A549 treated with Hydrocortisone at 1 μM for 4 hours (cell line): Measurements from ENCODE around the gene CALM1. TPM values are rescaled to one million over a fixed set of nuclear protein-coding genes. Genes with fewer than 3 reads are reported as not detected.

Experiments
- total RNA-seq: library from RNA; stranded (reverse); fragments of 200-300 nt; extraction: Qiagen RNA extraction; gene quantifications from 5 replicates; pipeline ENCODE4 v1.2.3, GENCODE V29; 2022

The CALM1 gene
- 280 to 369 TPM (median 355 TPM) in 5 replicates for total RNA-seq

DNA sequence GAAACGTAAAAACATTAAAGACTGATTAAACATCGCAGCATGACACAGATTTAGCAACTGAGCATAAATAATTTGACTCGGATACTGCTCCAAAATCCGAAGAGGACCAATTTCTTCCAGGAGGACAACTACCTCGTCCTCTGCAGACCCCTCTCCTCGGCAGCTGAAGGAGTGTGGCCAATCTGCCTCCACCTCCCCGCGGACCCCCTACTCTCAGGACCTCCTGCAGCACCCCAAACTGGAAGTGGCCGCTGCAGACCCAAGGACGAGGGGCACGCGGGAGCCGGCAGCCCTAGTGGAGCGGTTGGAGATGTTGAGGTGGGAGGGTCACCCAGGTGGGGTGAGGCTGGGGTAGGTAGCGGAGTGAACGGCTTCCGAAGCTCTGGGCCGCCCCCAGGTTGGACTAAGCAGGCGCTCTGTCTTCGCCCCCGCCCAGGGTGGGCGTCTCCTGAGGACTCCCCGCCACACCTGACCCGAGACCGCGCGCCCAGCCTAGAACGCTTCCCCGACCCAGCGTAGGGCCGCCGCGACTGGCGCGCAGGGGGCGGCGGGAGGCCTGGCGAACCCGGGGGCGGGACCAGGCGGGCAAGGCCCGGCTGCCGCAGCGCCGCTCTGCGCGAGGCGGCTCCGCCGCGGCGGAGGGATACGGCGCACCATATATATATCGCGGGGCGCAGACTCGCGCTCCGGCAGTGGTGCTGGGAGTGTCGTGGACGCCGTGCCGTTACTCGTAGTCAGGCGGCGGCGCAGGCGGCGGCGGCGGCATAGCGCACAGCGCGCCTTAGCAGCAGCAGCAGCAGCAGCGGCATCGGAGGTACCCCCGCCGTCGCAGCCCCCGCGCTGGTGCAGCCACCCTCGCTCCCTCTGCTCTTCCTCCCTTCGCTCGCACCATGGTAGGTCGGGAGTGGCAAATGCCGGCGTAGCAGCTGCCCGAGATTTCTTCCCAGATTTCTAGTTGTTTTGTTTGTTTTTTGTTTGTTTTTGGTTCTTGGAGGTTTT is at the start of gene CALM1:
Gene CALM1, plus strand, starts transcription at position 689 of the 999 bp plus-strand sequence. Its CDS starts 202 bp downstream, at position 891.

Other genes with a start within 250 kb of the CALM1 start
- gene PSMC1, start 140.5 kb upstream of the CALM1 start, total RNA-seq = 209 to 349 TPM (median 225 TPM) in 5 replicates
- 8.2 to 9.2 TPM (median 9.1 TPM) in 5 replicates for gene NRDE2, start 65.1 kb upstream of the CALM1 start, total RNA-seq